NCI-H748 treated with DMSO at 0.1 percent for 48 hours (cell line): ENCODE results near the gene AURKB.
"Not testable (repeated sequence)": the region's sequence is repeated elsewhere in the genome, so short reads cannot be mapped to it uniquely, and the experiment has no call there.

Experiments used
- DNase-seq: peaks from one replicate; lab custom pipeline; 2025; lab: John Stamatoyannopoulos, UW

Gene AURKB

GRCh38 chr17:8187517-8188262 is 22.7 kb downstream of the AURKB start:
- DNase-seq: peak; percentile 99

- DNase-seq: peak; percentile 100
Measured at GRCh38 chr17:8186787-8187516, 23.4 kb downstream of the AURKB start.

DNA sequence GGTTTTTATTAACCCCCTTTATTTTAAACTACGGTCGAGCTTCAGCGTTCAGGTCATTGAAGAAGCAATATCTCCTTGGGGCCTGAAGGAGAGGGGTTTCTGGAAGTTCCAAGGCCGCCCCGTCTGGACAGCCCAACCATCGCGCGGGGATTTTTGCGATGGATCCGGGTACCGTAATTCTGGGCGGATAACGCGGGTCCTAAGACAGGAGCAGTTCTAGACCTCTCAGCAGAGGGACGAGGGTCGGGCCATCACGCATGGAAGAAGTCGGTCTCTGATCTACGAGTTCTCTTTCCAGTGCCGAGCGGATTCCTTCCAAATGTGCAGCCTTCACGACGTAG is 24.0 kb downstream of the AURKB start:
- no peak for DNase-seq

DNA sequence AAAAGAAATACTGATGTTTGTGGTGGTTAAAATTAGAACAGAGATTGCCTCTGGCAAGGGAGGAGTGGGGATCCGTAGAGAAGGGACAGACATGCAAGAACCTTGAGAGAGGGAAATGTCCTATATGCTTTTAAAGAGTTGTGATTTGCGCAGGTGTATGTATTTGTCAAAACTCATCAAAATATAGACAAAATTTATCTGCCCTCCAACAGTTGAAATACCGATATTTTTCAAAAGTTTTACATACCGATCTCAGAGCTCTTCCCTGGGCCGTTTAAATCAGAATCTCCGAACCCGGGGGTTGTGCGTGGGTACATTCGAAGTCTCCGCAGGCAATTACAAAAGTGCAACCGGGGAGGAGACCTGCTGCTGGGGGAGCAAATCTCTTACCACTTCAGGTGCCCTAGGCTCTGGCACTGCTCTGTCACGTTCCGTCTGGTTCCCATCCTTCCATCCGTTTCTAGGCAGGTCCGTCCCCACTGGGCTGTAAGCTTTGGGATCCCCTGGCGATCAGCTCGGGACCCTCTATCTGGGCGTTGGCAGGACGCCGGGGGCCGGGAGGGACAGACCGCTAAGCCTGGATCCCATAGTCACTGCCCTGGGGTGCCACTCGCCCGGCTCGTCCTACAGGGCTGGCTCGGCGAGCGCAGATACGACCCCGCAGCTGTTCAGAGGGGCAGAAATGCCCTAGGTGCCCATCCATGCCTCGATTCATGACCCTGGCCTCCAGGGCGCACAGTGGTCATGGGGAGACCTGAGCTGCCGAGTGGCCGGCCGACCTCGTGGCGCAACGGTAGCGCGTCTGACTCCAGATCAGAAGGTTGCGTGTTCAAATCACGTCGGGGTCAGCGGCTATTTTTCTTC is 24.6 kb downstream of the AURKB start:
- peak; percentile 93 for DNase-seq

DNA sequence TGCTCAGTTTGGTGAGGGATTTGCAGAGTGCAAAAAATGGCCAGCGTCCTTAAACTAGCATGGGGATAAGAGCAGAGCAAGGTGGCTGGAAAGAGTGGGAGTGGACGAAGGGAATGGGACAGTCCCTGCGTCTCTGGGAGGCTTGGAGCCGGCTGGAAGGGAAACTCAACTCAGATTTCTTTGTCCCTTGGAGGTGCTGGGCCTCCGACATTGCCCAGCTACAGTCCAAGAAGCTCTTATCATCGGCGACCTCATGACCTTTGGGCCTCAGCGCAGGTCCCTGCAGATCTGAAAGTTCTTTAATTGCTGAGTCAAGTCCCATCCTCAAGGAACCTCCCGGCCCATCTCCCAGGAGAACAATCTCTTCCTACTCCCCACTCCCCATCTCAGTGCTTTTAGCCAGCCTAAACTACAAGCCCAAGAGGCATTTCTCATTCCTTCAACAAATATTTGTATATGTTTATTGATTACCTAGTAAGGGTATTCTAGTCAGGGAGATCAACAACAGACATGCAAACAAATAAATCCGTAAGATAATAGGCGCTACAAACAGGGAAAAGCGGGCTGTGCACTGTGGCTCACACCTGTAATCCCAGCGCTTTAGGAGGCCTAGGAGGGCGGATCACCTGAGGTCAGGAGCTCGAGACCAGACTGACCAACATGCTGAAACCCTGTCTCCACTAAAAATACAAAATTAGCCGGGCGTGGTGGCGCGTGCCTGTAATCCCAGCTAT is 33.2 kb downstream of the AURKB start:
- no peak for DNase-seq

- DNase-seq: peak; percentile 93
Measured at GRCh38 chr17:8176197-8176940, 34.0 kb downstream of the AURKB start, which contains the start of gene TMEM107. Gene TMEM107, minus strand, starts transcription at chr17:8176380. Its CDS starts 94 bp downstream, at chr17:8176286.

GRCh38 chr17:8175795-8176196 is 34.6 kb downstream of the AURKB start:
- DNase-seq: no peak

- DNase-seq: no peak
Measured at GRCh38 chr17:8173871-8174322, 36.5 kb downstream of the AURKB start.

- DNase-seq: peak; percentile 99
Measured at GRCh38 chr17:8173056-8173870, 37.1 kb downstream of the AURKB start.

- not testable (repeated sequence) for DNase-seq
Measured at GRCh38 chr17:8170186-8170585, 40.2 kb downstream of the AURKB start.

GRCh38 chr17:8167526-8167925 is 42.8 kb downstream of the AURKB start:
- no peak for DNase-seq

DNA sequence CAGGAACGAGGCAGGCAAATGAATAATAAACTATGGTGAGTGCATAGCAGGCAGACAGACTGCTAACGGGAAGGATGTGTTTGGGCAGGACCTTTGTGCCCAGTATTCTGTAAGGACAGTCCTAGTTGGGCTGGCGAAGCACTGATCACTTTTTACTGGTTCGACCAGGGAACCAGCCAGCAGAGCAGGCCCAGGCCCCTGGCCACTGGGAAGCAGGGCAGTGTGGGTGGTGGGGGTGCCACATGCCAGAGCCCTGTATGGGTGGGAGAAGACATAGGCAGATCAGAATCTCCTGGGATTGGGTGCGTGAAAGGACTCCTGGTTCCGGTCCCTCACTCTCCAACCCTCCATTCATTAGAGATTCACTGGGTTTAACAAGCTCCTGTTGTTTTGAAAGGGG is 43.6 kb downstream of the AURKB start:
- DNase-seq: no peak

- no peak for DNase-seq
Measured at GRCh38 chr17:8164815-8165131, 45.6 kb downstream of the AURKB start.

DNA sequence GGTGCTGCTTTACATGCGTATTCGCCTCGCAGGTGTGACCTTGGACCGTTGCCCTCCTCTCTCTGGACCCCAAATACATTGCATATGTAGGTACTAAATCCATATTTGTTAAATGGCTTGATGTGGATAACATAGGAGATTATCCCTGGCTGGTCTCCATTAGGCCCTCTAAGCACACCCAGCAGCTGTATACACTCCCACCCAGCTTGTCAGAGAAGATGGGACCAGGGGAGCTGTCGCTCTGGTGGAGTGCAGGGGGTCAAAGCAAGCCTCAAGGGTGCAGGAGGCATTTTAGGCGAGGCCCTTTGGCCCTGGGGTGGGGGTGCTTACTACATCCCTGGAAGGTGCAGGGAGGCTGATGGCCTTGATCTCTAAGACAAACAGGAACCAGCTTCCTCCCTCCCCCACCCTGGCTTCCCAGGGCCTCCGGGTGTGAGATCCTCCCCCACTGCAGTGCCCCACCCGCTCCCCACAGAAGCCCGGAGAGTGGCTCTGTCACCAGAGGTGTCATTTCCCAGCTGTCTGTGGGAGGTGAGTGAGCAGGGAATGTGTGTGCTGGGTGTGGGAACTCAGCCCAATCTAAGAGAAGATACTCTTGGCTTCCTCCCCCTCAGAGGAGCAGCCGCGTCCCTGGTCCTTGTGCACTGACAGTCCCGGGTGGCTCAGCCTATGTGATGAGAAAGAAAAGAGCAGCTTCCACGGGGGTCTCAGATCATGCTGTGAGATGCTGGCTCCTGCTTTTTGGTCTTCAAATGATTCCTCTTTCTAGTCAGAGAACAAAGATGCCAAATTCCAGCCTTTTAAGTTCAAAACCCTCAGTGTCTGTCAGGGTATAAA is 46.2 kb downstream of the AURKB start:
- no peak for DNase-seq

- no peak for DNase-seq
Measured at GRCh38 chr17:8162997-8163977, 47.1 kb downstream of the AURKB start.

DNA sequence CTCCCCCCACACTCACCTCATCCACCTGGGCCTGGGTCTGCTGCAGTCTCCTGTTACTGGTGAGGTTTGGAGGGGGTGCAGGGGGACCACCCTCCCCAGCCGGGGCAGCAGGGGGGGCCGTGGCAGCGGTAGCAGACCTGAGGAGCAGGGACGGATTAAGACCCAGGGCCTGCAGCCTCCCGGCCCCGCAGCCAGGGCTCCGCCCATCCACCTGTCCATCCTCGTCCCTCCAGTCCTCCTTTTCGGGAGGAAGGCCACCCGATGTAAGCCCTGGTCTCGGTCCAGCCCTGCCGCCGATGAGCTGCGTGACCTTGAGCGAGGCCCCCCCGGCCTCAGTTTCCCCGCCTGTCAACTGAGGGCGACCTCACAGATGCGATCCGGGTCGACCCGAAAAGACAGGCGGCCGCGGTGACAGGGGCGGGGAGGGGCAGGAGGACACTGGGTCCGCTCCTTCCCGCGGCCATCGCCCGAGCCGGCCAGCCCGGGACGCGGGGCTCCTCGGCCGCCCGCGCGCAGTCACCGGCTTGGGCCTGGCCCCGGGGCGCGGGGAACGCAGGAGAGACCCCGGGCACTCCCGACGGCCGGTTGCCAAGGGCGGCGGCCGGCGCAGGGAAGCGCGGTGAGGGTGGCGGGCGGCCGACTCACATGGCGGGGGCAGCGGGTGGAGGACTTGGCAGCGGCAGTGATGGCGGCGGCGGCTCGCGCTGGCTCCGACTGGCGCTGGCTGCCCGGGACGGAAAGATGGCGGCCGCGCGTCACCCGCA is 48.0 kb downstream of the AURKB start, which contains the start of gene VAMP2:
VAMP2 (minus strand) TSS at position 716 of the 764 bp plus-strand sequence; CDS start at position 647, 69 bp downstream.
- no peak for DNase-seq
